ENCODE data around the gene CFAP77. TPM values are rescaled to one million over a fixed set of nuclear protein-coding genes. Genes with fewer than 3 reads are reported as not detected.

CFAP77 gene
- total and polyA plus RNA-seq, 9 of the 15 experiments (the other 6 are each of a cell fraction or from before 2014, with no cell fraction given), result not detected

GRCh38 chr9:132559711-132560110 is 149.7 kb downstream of the CFAP77 start:
- Histone ChIP-seq H4K20me1 (replicated peaks; ENCODE audit: control insufficient read depth, insufficient read depth, low read length) (0 out of 2 replicates have a peak, but pooled peaks cover 2% of the 10 kb centered on the region), H3K4me1 (replicated peaks in 1 of 2; ENCODE audit: control insufficient read depth in 2 of 2, insufficient read depth in 2 of 2, low read length in 2 of 2) (no peaks in the 10 kb centered on the region), H3K27me3 (ENCODE audit: control insufficient read depth in 2 of 2, insufficient read depth in 2 of 2, low read length in 2 of 2) (peaks cover 50 to 64% of the 10 kb centered on the region in 2 experiments), H3K9me3 (replicated peaks; ENCODE audit: control insufficient read depth, insufficient read depth, low read depth, low read length) (no peaks in the 10 kb centered on the region; the same call in 1 of the 2 replicates), H3K79me2 (ENCODE audit: control insufficient read depth, insufficient read depth, low read length) (no peaks in the 10 kb centered on the region), H3K27ac (ENCODE audit: extremely low read depth, low read depth, low read length) (no peak overlapping the region), H3K4me2 (ENCODE audit: insufficient read depth, low read length) (no peak overlapping the region), H3K9ac (ENCODE audit: insufficient read depth in 1 of 2, low read depth in 2 of 2, low read length in 2 of 2) (no peak overlapping the region), H3K9me1 (ENCODE audit: control insufficient read depth, insufficient read depth, low read length) (no peaks in the 10 kb centered on the region), H3K36me3 (ENCODE audit: control insufficient read depth, insufficient read depth, low read length) (no peaks in the 10 kb centered on the region), H2AFZ (ENCODE audit: low read depth, low read length) (no peak overlapping the region), H3K4me3 (no peak overlapping the region)
- ATAC-seq (no peak), DNase-seq (ENCODE audit: extremely low read depth in 1 of 4, low spot score in 3 of 4) (no peak), FAIRE-seq (no peak)
- no TSS peak for BruUV-seq (replicated peaks)
- POLR2A ChIA-PET, result interaction anchor here (0.6 kb wide), 1 partner anchor 8 kb away, joined by 3 read pairs; no protein-coding TSS in a partner anchor
- in situ Hi-C loops (cut with MboI), result no loop called here
- CTCF ChIA-PET (ENCODE audit: low intra/inter-chr PET ratio), result no interaction called here
- intact Hi-C loops (cut with micrococcal nuclease), result no loop called here
- WGBS (ENCODE audit: insufficient coverage, low coverage, missing lambda C conversion rate), result 0% methylated on average over 2 of the region's 2 CpGs
- TF ChIP-seq TFE3 (CRISPR knock-in tag; IDR thresholded peaks at IDR 0.05) (no peak), SRSF3 (IDR thresholded peaks at IDR 0.05; ENCODE audit: insufficient read depth, low read length) (no peak), KAT7 (CRISPR knock-in tag; IDR thresholded peaks at IDR 0.05; ENCODE audit: borderline replicate concordance) (no peak), ARNT (IDR thresholded peaks at IDR 0.05) (no peak), ZNF583 (CRISPR knock-in tag; IDR thresholded peaks at IDR 0.05) (no peak), ZBTB9 (CRISPR knock-in tag; IDR thresholded peaks at IDR 0.05) (no peak), CBFA2T2 (conservative IDR thresholded peaks at IDR 0.05) (no peak), E2F1 (CRISPR knock-in tag; IDR thresholded peaks at IDR 0.05) (no peak), ZNF347 (CRISPR knock-in tag; IDR thresholded peaks at IDR 0.05; ENCODE audit: low read depth) (no peak), MEF2D (tag; conservative IDR thresholded peaks at IDR 0.05; ENCODE audit: low read depth) (no peak)

All from K562 (cell line).